Activated T-helper 17 cell treated with anti-CD3 and anti-CD28 coated beads, Interleukin-2, amount 50 U/mL, for 72 hours (primary cell): ENCODE data around the gene ABCA2. TPM values are rescaled to one million over a fixed set of nuclear protein-coding genes. Genes with fewer than 3 reads are reported as not detected.

Experiments
- ATAC-seq: fragments of 150-1000 bp; cut with Tn5 transposase; replicated peaks from 2 replicates; pipeline ENCODE4 v1.10.0; 2021; ENCODE audit warnings: mild to moderate bottlenecking, moderate library complexity
- H3K27ac Mint-ChIP-seq: one replicate; pipeline ENCODE4 v1.8.0; 2022; ENCODE audit warnings: mixed read lengths
- H3K27me3 Mint-ChIP-seq: one replicate; pipeline ENCODE4 v1.8.0; 2022; ENCODE audit warnings: mixed read lengths
- H3K36me3 Mint-ChIP-seq: one replicate; pipeline ENCODE4 v1.8.0; 2022; ENCODE audit warnings: low read depth, mild to moderate bottlenecking, mixed read lengths
- H3K4me1 Mint-ChIP-seq: one replicate; pipeline ENCODE4 v1.8.0; 2022; ENCODE audit warnings: mixed read lengths
- H3K4me3 Mint-ChIP-seq: one replicate; pipeline ENCODE4 v1.8.0; 2022; ENCODE audit warnings: mild to moderate bottlenecking, mixed read lengths
- H3K9me3 Mint-ChIP-seq: one replicate; pipeline ENCODE4 v1.8.0; 2022; ENCODE audit warnings: mixed read lengths
- total RNA-seq, 2 donors: library from RNA; stranded (reverse); gene quantifications; one replicate each; pipeline ENCODE4 v1.2.3, GENCODE V29; 2022

ABCA2 gene
- total RNA-seq, 2 donors from 2014 or later = 43.0 to 63.9 TPM

- H3K4me1 Mint-ChIP-seq = no peaks in the 10 kb centered on the region
- peak; percentile 72 for ATAC-seq
- no peaks in the 10 kb centered on the region for H3K9me3 Mint-ChIP-seq
- H3K27ac Mint-ChIP-seq = no peak within 1 kb of the TSS
- peaks cover 8% of the 10 kb centered on the region for H3K27me3 Mint-ChIP-seq
- no peaks in the 10 kb centered on the region for H3K36me3 Mint-ChIP-seq
- H3K4me3 Mint-ChIP-seq = no peak within 1 kb of the TSS
These were observed 26.2 kb upstream of the ABCA2 start, which contains the start of gene ENTPD2 for GRCh38 chr9:137053944-137054931. TSS of gene ENTPD2 (minus strand) at chr9:137054061. CDS start at chr9:137053997, 64 bp downstream.

DNA sequence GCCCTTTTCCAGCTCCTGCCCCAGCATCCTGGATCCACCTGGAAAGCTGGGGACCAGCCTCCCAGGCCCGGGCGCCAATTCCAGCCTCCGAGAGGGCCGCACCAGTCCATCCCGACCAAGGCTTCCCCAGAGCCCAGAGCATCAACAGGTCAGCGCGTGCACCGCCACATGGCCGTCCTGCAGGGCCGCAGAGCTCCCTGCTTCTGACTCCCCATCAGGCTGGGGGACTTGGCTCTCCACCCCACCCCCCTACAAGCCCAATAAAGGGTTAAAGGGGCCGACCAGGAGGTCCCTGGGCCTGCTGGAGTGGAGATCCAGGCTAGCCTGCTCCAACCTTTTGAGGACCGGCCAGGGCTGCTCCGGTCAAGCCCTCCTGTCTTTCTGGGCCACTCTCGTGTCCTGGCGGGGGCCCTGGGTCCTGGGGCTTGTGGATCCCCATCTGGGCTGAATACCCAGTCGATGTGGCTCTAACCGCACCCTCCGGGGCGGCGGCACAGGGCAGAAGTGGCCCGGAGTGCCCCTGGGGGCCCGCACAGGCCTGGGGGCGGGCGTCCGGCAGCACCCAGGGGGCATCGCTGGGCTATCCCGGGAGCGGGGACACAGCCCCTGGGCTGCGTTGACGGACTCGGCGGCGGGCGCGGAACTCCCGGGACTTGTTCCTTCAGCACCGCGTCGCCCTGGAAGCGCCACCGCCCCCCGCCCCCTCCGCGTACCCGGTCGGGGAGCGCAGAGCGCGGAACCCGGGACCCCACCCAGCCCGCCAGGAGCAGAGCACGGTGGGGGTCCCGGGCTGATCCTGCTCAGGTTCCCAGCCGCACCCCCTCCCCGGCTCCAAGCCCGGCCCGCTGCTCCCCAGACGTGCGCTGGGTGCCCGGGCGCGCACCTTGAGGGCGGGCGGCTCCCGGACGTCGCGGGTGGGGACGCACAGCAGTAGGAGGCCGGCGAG lies 25.2 kb upstream of the ABCA2 start:
- H3K9me3 Mint-ChIP-seq = no peaks in the 10 kb centered on the region
- peak; percentile 49 for ATAC-seq
- no peak overlapping the region for H3K4me3 Mint-ChIP-seq
- no peaks in the 10 kb centered on the region for H3K36me3 Mint-ChIP-seq
- H3K27ac Mint-ChIP-seq = no peak overlapping the region
- no peaks in the 10 kb centered on the region for H3K4me1 Mint-ChIP-seq
- H3K27me3 Mint-ChIP-seq = peaks cover 8% of the 10 kb centered on the region

DNA sequence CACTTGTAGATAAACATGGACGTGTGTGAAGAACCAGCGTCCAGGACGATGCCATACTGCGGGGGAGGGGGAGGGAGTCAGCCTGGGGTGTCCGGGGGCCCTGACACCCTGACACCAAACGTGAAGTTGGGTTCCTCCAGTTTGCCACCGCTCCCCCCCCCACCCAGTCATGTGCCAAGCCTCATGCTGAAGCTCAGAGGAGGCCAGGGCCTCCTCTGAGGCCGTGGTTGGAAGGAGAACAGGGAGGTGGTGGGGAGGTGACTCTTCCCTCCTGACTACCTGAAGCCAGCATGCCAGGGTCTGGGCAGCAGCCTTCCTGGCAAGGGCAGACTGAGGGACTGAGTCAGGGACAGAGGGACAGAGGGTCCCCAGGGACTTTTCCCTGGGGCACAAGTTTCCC lies 24.3 kb upstream of the ABCA2 start:
- Mint-ChIP-seq H3K27me3 (peaks cover 8% of the 10 kb centered on the region), H3K4me1 (no peaks in the 10 kb centered on the region), H3K36me3 (no peaks in the 10 kb centered on the region), H3K9me3 (no peaks in the 10 kb centered on the region), H3K27ac (no peak overlapping the region), H3K4me3 (no peak overlapping the region)
- no peak for ATAC-seq

DNA sequence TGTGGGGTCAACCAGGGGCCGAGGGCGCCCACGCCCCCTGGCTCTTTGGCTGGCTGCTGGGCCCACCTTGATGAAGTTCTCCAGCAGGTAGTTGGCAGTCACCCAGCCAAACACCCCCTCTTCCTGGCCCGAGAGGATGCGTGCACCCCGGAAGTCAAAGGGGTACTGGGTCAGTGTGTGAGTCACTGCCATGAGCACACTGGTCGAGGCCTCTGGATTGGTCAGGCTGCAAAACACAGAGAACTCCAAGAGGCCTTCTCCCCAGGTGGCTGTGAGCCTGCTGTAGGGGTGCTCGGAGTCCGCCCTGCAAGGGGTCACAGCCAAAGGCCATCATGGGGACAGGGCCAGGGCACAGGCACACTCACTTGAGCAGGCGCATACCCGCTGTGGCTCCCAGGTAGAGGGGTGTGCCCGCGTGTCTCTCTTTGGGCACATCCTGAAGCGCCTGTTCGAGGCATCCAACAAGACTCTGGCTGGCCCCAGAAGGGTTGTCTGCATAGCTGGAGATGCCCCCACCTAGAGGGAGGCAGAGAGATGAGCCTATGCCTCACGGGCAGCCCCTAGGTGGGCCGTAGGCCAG lies 23.2 kb upstream of the ABCA2 start:
- H3K27ac Mint-ChIP-seq = no peak overlapping the region
- no peak overlapping the region for H3K4me3 Mint-ChIP-seq
- H3K36me3 Mint-ChIP-seq = no peaks in the 10 kb centered on the region
- no peaks in the 10 kb centered on the region for H3K4me1 Mint-ChIP-seq
- H3K9me3 Mint-ChIP-seq = no peaks in the 10 kb centered on the region
- H3K27me3 Mint-ChIP-seq = peaks cover 8% of the 10 kb centered on the region
- ATAC-seq = no peak

DNA sequence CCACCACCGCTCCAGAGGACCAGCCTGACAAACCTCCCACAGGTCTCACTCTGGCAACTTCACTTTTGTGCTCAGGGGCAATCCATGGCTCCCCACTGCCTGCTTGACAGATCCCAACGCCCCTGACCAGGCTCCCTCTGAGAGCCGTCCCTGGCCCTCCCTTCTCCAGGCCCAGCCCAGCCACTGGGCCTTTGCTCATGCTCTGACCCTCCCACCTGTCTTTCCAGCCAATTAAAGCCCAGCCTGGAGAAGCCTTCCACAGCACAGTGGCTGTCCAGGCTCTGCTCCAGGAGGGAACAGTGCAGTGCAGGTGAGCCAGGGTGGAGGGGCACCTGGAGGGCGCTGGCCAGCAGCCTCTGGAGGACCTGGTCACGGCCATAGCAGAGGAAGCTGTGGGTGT lies 22.5 kb upstream of the ABCA2 start:
- no peaks in the 10 kb centered on the region for H3K36me3 Mint-ChIP-seq
- H3K27me3 Mint-ChIP-seq = peaks cover 8% of the 10 kb centered on the region
- H3K27ac Mint-ChIP-seq = no peak overlapping the region
- H3K9me3 Mint-ChIP-seq = no peaks in the 10 kb centered on the region
- H3K4me3 Mint-ChIP-seq = no peak overlapping the region
- no peaks in the 10 kb centered on the region for H3K4me1 Mint-ChIP-seq
- no peak for ATAC-seq

- H3K4me1 Mint-ChIP-seq = no peaks in the 10 kb centered on the region
These were observed 21.8 kb upstream of the ABCA2 start for GRCh38 chr9:137049544-137050449.

DNA sequence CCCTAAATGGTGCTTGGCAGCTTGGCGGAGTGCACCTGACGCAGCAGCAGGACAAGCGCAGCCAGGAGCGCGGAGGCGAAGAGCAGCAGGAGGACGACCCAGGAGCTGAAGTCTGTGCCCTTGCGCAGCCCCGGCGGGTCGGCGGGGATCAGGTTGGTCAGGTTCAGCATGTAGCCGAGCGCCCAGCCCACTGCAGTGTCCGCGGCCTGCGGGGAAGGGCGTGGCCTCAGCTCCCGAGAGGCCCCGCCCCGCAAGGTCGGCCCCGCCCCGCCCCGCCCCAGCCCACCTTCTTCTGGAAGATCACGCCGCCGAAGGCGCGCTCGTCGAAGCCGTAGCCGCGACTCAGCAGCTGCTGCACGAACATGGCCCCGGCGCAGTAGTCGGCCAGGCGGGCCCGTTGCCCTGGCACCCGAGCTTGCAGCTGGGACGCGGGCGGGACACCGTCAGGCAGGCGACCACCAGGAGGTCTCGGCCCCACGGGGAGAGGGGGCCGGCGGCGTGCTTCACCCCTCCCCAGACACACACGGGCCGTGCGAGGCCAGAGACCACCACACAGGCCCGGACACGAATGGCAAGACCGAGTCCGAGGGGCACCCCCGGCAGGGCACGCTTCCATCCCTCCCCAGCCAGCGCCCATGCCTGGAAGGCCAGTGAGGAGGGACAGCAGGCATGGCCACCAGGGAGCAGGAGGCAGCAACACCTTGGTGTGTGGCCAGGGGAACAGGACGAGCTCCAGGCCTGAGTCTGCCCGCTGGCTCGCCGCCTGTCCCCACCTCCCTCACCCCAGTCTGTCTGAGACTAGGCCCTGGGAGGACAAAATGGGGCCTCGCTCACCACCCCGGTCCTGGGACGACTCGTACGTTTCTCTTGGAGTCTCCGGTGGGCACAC lies 20.9 kb upstream of the ABCA2 start:
- Mint-ChIP-seq H3K4me1 (no peaks in the 10 kb centered on the region), H3K4me3 (no peak overlapping the region), H3K36me3 (peaks cover 5% of the 10 kb centered on the region), H3K27ac (no peak overlapping the region), H3K27me3 (peaks cover 8% of the 10 kb centered on the region), H3K9me3 (no peaks in the 10 kb centered on the region)
- no peak for ATAC-seq

More at GRCh38 chr9:137049544-137050449, 21.8 kb upstream of the ABCA2 start:
- no peak overlapping the region for H3K4me3 Mint-ChIP-seq
- H3K9me3 Mint-ChIP-seq = no peaks in the 10 kb centered on the region
- H3K27ac Mint-ChIP-seq = no peak overlapping the region
- peaks cover 8% of the 10 kb centered on the region for H3K27me3 Mint-ChIP-seq
- ATAC-seq = peak; percentile 25
- peaks cover 3% of the 10 kb centered on the region for H3K36me3 Mint-ChIP-seq

DNA sequence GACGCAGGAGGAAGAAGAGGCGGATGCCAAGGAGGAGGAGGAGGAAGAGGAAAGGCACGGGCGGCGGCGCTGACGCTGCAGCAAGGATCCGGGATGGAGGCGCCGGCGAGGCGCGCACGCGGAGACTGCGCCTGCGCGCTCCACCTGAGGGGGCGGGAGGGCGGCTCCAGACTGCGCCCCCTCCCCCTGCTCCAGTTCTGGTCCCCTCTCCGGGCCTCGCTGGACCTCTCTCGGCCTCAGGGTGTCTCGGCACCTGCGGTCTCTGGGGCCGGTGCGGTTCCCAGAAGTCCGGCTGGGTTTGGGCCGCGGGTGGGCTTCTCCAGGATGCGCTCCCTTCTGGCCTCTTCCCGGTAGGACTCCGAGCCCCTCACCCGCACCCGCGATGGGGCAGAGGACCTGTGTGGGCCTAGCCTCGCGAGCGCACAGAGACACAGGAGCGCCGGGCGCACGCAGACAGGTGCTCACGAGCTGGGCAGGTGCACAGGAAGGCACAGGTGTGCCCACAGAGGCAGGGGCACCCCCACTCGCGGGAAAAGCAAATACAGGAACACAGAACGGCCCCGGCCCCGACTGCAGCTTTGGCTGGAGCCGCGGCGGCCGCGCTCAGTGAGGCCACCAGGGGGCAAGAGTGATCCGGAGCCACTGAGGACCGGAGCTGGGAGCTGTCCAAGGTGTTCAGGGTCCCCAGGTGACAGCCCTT lies 18.2 kb upstream of the ABCA2 start, which contains the start of gene NPDC1:
TSS of gene NPDC1 (minus strand) at position 90 of the 700 bp plus-strand sequence. CDS start 188 bp downstream, outside the sequence.
- Mint-ChIP-seq H3K4me3 (peak within 1 kb of the TSS; percentile 87), H3K27ac (peak within 1 kb of the TSS; percentile 52), H3K4me1 (no peaks in the 10 kb centered on the region), H3K27me3 (peaks cover 8% of the 10 kb centered on the region), H3K36me3 (peaks cover 5% of the 10 kb centered on the region), H3K9me3 (no peaks in the 10 kb centered on the region)
- peak; percentile 82 for ATAC-seq

- peak; percentile 44 for ATAC-seq
- peaks cover 8% of the 10 kb centered on the region for H3K27me3 Mint-ChIP-seq
- H3K27ac Mint-ChIP-seq = peak overlapping the region; percentile 52
- H3K4me1 Mint-ChIP-seq = no peaks in the 10 kb centered on the region
- peaks cover 5% of the 10 kb centered on the region for H3K36me3 Mint-ChIP-seq
- no peaks in the 10 kb centered on the region for H3K9me3 Mint-ChIP-seq
- H3K4me3 Mint-ChIP-seq = peak overlapping the region; percentile 87
These were observed 17.5 kb upstream of the ABCA2 start for GRCh38 chr9:137045294-137046087.

GRCh38 chr9:137044502-137045177 lies 16.6 kb upstream of the ABCA2 start:
- Mint-ChIP-seq H3K27ac (peak overlapping the region; percentile 52), H3K36me3 (peaks cover 5% of the 10 kb centered on the region), H3K9me3 (no peaks in the 10 kb centered on the region), H3K27me3 (peaks cover 3% of the 10 kb centered on the region), H3K4me1 (no peaks in the 10 kb centered on the region), H3K4me3 (peak overlapping the region; percentile 87)
- ATAC-seq = no peak

DNA sequence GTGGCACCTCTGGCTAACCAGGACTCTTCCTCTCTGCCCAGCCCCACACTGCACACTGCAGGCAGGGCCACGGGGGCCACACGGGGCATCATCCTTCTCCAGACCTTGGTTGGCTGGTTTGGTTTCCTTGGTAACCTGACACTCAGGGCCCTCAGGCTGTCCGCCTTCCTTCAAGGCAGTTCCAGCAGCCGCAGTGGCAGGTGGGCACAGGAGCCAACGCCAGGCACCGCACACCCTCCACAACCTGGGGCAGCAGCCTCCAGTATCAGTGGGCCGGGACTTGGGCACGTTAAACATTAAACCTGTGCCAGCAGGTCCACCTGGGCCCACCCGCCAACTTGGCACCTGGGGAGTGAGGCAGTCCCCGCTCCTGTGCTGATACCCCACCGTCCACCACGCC lies 16.0 kb upstream of the ABCA2 start:
- H3K4me3 Mint-ChIP-seq = peak overlapping the region; percentile 87

More for the DNA sequence above, 16.0 kb upstream of the ABCA2 start:
- H3K9me3 Mint-ChIP-seq = no peaks in the 10 kb centered on the region
- H3K27ac Mint-ChIP-seq = no peak overlapping the region
- peaks cover 10% of the 10 kb centered on the region for H3K36me3 Mint-ChIP-seq
- ATAC-seq = no peak
- no peaks in the 10 kb centered on the region for H3K4me1 Mint-ChIP-seq
- H3K27me3 Mint-ChIP-seq = no peaks in the 10 kb centered on the region
